Nephron (organoid): Measurements from ENCODE around the gene SLC25A45.

ENCODE experiments used
- H3K27ac Mint-ChIP-seq, 3 experiments: 2 replicates each; pipeline ENCODE4 v1.8.0; 2020; ENCODE audit warnings: mixed read lengths in 3 of 3, mild to moderate bottlenecking in 2 of 3, moderate library complexity in 1 of 3
- H3K27me3 Mint-ChIP-seq: 2 replicates; pipeline ENCODE4 v1.8.0; 2021; ENCODE audit warnings: low read depth, mild to moderate bottlenecking, moderate library complexity, mixed read lengths
- H3K36me3 Mint-ChIP-seq: 2 replicates; pipeline ENCODE4 v1.8.0; 2020; ENCODE audit warnings: low read depth, mixed read lengths
- H3K4me1 Mint-ChIP-seq: 2 replicates; pipeline ENCODE4 v1.8.0; 2020; ENCODE audit warnings: mixed read lengths
- H3K4me3 Mint-ChIP-seq, 3 experiments: 2 replicates each; pipeline ENCODE4 v1.8.0; 2020; ENCODE audit warnings: mild to moderate bottlenecking in 3 of 3, mixed read lengths in 3 of 3, moderate library complexity in 2 of 3
- H3K9me3 Mint-ChIP-seq: 2 replicates; pipeline ENCODE4 v1.8.0; 2020; ENCODE audit warnings: mixed read lengths
- TF ChIP-seq, protein P1 (sequence below), 3 experiments: fragments of 200-600 bp; sonication (generic); IDR thresholded peaks; one replicate each; pipeline ENCODE4 v1.5.0; 2021; ENCODE audit warnings: antibody characterized with exemption in 3 of 3; ENCODE audit not compliant: unreplicated experiment in 3 of 3

Gene SLC25A45

DNA sequence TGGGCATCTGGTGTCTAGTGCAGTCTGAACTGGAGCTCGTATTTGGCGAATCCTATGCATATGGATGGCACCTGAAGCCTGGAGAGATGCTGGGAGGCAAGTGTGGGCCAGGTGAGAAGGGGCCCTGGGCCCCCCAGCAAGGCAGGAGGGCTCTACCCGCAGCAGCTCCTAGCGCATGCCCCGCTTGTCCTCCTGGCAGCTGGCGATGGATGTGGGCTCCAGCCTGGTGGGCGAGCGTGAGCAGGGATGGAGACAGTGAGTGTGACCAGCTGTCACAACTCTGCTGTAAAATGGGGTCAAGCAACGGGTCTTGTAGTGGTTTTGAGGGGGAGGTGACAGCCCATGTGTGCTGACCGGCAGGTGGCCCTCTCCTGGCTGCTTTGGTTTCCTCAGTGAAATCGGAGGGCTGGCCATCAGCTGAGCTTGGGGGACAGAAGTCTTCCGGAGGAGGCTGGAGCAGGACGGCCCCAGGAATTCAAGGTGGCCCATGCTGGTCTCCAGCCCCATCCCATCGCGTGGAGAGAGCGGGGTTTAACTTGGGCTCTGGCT lies 16.0 kb upstream of the SLC25A45 start:
- TF ChIP-seq, protein P1, sequence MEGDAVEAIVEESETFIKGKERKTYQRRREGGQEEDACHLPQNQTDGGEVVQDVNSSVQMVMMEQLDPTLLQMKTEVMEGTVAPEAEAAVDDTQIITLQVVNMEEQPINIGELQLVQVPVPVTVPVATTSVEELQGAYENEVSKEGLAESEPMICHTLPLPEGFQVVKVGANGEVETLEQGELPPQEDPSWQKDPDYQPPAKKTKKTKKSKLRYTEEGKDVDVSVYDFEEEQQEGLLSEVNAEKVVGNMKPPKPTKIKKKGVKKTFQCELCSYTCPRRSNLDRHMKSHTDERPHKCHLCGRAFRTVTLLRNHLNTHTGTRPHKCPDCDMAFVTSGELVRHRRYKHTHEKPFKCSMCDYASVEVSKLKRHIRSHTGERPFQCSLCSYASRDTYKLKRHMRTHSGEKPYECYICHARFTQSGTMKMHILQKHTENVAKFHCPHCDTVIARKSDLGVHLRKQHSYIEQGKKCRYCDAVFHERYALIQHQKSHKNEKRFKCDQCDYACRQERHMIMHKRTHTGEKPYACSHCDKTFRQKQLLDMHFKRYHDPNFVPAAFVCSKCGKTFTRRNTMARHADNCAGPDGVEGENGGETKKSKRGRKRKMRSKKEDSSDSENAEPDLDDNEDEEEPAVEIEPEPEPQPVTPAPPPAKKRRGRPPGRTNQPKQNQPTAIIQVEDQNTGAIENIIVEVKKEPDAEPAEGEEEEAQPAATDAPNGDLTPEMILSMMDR (IDR thresholded peaks at IDR 0.05; ENCODE audit: unreplicated experiment in 3 of 3): peak in 1 of 3 experiments; percentile 11
- no peak overlapping the region for H3K4me3 Mint-ChIP-seq
- peak overlapping the region in 1 of 3 experiments; percentile 67 for H3K27ac Mint-ChIP-seq
- H3K9me3 Mint-ChIP-seq: no peaks in the 10 kb centered on the region
- peaks cover 12% of the 10 kb centered on the region for H3K4me1 Mint-ChIP-seq
- H3K27me3 Mint-ChIP-seq: no peaks in the 10 kb centered on the region
- H3K36me3 Mint-ChIP-seq: peaks cover 26% of the 10 kb centered on the region

DNA sequence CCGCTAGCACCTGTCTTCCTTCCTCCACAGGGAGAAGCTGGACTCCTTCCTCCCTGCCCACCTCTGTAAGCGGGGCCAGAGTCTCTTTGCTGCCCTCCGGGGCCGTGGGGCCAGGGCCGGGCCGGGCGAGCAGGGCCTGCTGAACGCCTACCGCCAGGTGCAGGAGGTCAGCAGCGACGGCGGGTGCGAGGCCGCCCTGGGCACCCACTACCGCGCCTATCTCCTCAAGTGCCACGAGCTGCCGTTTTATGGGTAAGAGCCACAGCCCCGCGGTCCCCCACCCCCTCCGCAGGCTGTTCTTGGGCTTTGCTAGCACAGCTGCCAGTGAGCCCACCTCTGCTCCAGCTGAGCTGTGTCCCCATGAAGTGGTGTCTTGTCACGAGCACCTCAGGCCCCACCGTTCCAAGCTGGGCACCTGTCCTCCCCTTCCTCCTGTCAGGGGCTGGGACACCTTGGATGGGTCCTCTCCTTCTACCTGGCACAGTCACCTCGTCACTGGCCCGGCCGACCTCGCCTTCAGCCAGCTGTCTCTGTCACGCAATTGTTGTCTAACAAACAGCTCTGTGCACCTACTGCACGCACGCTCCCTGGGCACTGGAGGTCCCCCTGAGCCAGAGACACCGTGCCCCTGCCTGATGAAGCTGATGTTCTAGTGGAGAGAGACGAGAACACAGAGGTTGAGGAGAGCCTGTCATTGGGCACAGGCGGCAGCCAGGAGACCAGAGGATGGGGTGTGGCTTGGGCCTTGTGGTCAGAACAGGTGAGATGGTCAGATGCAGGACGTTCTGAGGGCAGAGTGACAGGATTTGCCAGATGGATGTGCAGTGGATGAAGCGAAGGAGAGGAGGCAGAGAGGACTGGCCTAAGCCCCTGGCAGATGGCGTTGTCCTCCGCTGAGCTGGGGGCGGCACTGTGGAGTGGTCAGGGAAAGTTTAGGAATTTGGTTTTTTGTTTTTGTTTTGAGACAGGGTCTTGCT lies 14.6 kb upstream of the SLC25A45 start:
- peaks cover 16% of the 10 kb centered on the region for H3K4me1 Mint-ChIP-seq
- no peak overlapping the region for H3K4me3 Mint-ChIP-seq
- no peaks in the 10 kb centered on the region for H3K27me3 Mint-ChIP-seq
- peak overlapping the region in 1 of 3 experiments; percentile 18 for H3K27ac Mint-ChIP-seq
- H3K9me3 Mint-ChIP-seq: no peaks in the 10 kb centered on the region
- peaks cover 24% of the 10 kb centered on the region for H3K36me3 Mint-ChIP-seq
- TF ChIP-seq, protein P1 (IDR thresholded peaks at IDR 0.05; ENCODE audit: unreplicated experiment in 3 of 3): no peak

DNA sequence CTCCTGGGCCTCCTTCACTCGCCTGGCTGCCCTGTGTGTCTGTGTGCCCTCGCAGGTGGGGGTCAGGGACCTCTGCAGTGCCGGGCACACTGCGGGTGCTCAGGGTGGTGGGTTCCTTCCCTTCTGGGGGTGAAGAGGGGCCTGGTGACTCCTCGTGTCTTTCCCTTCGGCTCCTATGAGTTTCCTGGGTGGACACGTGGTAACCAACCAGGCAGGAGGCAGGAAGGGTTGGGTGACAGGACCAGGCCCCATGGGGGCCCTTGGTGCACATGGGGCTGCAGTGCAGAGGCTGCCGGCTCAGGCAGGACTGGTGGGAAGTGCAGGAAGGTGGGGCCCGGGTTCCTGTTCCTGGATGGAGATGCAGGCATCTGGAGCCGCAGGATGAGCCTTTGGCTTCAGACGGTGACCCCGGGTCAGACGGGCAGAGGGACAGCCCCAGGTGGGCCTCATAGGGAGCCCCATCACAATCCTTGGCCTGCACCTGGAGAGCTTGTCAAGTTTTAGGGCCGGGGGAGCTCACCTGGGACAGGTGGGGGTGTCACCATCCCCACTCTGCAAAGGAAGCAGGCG lies 13.6 kb upstream of the SLC25A45 start:
- Mint-ChIP-seq H3K27me3 (no peaks in the 10 kb centered on the region), H3K9me3 (no peaks in the 10 kb centered on the region), H3K27ac (no peak overlapping the region), H3K36me3 (peaks cover 20% of the 10 kb centered on the region), H3K4me3 (no peak overlapping the region), H3K4me1 (peaks cover 19% of the 10 kb centered on the region)
- TF ChIP-seq, protein P1 (IDR thresholded peaks at IDR 0.05; ENCODE audit: unreplicated experiment in 3 of 3): no peak

DNA sequence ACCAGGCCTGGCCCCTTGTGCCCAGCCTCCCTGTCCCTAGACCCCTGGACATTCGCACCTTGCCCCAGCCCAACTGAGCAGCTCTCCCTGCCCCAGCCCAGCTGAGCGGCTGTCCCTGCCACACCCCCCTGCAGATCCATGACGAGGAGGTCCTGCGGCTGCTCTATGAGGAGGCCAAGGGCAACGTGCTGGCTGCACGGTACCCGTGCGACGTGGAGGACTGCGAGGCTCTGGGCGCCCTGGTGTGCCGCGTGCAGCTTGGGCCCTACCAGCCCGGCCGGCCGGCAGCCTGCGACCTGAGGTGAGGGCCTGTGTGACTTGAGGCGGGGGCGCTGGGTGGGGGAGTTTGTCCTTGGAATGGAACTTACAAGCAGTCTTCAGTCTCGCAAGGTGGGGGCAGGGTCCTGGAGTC lies 11.7 kb upstream of the SLC25A45 start:
- peaks cover 30% of the 10 kb centered on the region for H3K4me1 Mint-ChIP-seq
- H3K36me3 Mint-ChIP-seq: peaks cover 17% of the 10 kb centered on the region

DNA sequence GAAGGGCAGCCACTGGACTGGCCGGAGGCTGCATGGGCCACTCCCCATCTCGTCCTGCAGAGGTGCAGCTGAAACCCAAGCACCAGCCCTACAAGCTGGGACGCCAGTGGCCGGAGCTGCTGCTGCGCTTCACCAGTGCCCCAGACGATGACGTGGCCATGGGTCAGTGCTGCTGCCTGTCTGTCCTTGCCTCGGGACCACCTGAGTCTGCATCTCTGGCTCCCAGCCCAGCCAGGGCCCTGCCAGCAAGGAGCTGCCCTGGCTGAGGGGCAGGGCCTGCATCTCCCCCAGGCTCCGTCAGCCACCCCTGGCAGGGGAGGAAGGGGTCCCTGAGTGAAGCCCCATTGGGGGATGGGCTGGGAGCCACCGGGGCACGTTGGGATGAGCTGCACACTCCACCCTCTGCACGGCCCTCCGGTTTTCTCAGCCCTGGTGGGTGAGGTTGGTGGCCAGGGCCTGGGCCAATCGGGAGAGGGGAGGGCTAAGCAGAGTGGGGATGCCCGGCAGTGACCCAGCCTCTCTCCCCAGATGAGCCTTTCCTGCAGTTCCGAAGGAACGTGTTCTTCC lies 11.2 kb upstream of the SLC25A45 start:
- Mint-ChIP-seq H3K4me3 (no peak overlapping the region), H3K9me3 (no peaks in the 10 kb centered on the region), H3K27ac (no peak overlapping the region), H3K36me3 (peaks cover 15% of the 10 kb centered on the region), H3K27me3 (no peaks in the 10 kb centered on the region), H3K4me1 (peaks cover 33% of the 10 kb centered on the region)
- TF ChIP-seq, protein P1 (IDR thresholded peaks at IDR 0.05; ENCODE audit: unreplicated experiment in 3 of 3): no peak

More for the DNA sequence above, 11.7 kb upstream of the SLC25A45 start:
- no peaks in the 10 kb centered on the region for H3K27me3 Mint-ChIP-seq
- H3K27ac Mint-ChIP-seq: no peak overlapping the region
- TF ChIP-seq, protein P1 (IDR thresholded peaks at IDR 0.05; ENCODE audit: unreplicated experiment in 3 of 3): no peak
- H3K9me3 Mint-ChIP-seq: no peaks in the 10 kb centered on the region
- H3K4me3 Mint-ChIP-seq: no peak overlapping the region
